ENCODE measurements around the gene CD1C.

DNA sequence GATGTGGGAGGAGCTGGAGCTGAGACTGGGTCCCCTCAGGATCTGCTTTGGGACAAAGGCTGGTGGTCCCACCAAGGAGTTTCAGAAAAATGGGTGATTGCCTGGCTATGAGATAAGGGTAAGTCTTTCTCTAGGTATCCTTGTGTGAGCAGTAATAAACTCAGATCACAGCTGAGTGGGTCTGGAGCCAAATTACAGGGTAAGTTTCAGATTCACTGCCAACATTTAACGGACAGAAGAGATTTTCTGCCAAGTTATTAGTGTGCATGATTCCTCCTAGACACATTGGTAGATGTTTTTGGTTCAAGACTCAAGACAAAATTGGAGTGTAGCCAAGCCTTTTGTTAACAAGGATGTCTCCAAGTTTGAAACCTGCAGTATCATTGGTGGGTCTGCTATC is 34.1 kb downstream of the CD1C start:
- TF ChIP-seq, protein P1, sequence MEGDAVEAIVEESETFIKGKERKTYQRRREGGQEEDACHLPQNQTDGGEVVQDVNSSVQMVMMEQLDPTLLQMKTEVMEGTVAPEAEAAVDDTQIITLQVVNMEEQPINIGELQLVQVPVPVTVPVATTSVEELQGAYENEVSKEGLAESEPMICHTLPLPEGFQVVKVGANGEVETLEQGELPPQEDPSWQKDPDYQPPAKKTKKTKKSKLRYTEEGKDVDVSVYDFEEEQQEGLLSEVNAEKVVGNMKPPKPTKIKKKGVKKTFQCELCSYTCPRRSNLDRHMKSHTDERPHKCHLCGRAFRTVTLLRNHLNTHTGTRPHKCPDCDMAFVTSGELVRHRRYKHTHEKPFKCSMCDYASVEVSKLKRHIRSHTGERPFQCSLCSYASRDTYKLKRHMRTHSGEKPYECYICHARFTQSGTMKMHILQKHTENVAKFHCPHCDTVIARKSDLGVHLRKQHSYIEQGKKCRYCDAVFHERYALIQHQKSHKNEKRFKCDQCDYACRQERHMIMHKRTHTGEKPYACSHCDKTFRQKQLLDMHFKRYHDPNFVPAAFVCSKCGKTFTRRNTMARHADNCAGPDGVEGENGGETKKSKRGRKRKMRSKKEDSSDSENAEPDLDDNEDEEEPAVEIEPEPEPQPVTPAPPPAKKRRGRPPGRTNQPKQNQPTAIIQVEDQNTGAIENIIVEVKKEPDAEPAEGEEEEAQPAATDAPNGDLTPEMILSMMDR (IDR thresholded peaks at IDR 0.05; ENCODE audit: control extremely low read depth in 1 of 3, insufficient read depth in 1 of 3, low read depth in 1 of 3, low read length in 3 of 3) = no peak
- TF ChIP-seq TAF1 (IDR thresholded peaks at IDR 0.05; ENCODE audit: low read depth, low read length) = no peak
- TF ChIP-seq EZH2 (IDR thresholded peaks at IDR 0.05; ENCODE audit: low read depth, low read length, severe bottlenecking) = no peak
